ENCODE results near the gene GAS6.
"Not testable (repeated sequence)": the region's sequence is repeated elsewhere in the genome, so short reads cannot be mapped to it uniquely, and the experiment has no call there.

Gene GAS6

GRCh38 chr13:113803409-113804016, 60.4 kb downstream of the GAS6 start:
- DNase-seq, result no peak

DNA sequence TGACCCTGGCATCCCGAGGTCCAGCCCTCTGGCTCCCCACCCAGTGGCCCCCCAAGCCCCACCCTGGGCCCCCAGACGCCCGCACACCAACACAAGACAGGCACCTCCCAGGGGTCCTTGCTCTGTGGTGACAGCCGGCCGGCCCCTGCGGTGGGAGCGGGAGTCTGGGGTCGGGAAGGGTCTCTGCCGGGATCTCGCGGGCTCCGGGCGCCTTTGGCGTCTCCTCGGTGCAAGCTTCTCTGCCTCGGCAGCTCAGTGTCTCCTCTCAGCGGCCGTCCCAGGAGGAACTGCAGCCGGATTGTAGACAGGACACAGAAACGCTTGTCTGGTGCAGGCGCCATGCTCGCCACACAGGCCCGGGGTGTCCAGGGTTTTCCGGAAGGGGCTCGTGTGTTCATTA, 61.1 kb downstream of the GAS6 start:
- no peak for DNase-seq

GRCh38 chr13:113802090-113802531, 61.8 kb downstream of the GAS6 start:
- no peak for DNase-seq

GRCh38 chr13:113801289-113801961, 62.5 kb downstream of the GAS6 start:
- no peak for DNase-seq

- DNase-seq, result no peak
Observed at GRCh38 chr13:113800576-113800926, 63.3 kb downstream of the GAS6 start.

- DNase-seq, result no peak
Observed at GRCh38 chr13:113798200-113798811, 65.6 kb downstream of the GAS6 start.

- DNase-seq, result no peak
Observed at GRCh38 chr13:113796964-113797676, 66.8 kb downstream of the GAS6 start.

GRCh38 chr13:113796211-113796963, 67.5 kb downstream of the GAS6 start:
- no peak for DNase-seq

DNA sequence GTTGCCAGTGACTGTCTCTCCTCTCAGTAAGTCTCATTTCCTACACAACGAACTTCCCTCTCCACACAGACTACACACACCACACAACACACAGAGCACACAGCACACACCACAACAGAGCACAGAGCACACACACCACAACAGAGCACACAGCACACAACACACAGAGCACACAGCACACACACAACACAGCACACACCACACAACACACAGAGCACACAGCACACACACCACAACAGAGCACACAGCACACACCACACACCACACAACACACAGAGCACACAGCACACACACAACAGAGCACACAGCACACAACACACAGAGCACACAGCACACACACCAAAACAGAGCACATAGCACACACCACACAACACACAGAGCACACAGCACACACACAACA, 68.5 kb downstream of the GAS6 start:
- not testable (repeated sequence) for DNase-seq

- no peak for DNase-seq
Observed at GRCh38 chr13:113794764-113795173, 69.1 kb downstream of the GAS6 start.

GRCh38 chr13:113794086-113794485, 69.8 kb downstream of the GAS6 start:
- DNase-seq, result no peak

DNA sequence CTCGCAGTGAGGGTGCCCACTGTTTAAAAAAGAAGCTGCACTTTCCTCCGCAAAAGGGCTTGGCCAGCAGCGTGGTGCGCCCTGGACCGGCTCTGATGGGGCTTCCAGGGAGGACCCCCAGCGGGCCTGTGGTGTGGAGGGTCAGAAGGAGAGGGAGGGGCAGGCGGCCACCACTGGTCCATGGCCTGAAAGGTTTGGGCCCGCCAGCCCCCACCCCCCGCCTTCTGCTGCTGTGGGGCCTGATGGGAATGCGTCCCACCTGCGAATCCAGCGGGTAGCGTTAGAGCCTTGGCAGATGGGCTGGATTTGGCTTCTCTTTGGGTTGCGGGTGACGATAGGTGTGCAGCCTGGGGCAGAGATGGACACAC, 70.2 kb downstream of the GAS6 start:
- no peak for DNase-seq

DNA sequence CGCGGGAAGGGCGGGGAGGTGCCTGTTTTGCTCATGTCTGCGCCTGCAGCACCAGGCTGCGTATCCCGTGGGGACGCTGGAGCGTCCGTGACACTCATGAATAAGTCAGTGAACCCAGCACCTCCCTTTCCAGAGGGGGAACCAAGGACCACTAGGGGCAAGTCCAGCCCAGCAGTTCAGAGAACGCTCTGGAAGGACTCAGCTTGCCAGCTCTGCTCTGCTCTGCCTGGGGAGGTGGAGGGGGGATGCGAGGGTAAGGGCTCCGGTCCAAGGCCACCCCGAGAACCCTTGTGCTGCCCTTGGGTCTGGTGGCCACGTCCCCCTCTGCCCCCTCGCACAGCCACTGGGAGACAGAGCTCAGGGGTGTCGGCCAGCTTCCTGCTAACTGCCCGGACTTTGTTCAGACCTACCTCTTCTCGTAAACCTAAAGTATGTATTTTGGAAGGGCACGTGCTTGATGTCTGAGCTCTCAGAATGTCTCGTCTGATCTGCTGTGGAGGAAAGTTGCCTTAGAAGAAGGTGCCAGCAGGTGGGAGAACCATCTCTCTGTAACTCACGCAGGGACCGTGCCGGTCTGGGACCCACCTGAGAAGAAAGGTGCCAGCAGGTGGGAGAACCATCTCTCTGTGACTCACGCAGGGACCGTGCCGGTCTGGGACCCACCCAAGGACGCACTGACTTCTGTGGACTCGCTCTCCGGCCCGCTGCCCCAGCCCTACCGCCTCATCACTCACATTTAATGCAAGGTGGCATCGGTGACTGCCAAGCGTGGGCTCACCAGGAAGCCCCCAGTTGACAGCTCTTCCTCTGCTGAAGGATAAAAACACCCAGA, 70.8 kb downstream of the GAS6 start:
- no peak for DNase-seq

DNA sequence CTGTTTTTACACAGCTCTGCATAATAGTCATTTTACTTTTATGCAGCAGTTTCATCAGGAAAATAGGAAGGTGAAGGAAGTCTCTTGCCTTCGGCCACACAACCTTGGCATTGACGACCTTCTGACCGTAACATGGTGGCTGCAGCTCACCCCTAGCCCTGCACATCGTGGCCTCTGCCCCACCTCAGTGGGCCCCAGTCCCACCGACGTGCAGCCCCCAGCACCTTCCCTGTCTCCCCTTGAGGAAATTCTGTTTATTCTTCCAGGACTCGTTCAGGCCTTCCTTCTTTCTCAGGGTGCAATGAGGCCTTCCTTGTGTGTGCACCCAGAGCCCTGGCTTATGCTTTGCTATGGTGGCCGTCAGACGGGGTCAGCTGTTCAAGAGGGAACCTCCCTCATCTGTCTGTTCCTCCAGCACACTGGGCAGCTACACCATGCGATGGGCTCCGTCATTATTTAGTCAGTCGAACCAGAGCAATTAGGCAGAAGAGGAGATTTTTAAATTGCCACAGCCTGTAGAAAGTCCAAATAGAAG, 71.6 kb downstream of the GAS6 start:
- DNase-seq, result no peak

- DNase-seq, result no peak
Observed at GRCh38 chr13:113791761-113792160, 72.1 kb downstream of the GAS6 start.

- no peak for DNase-seq
Observed at GRCh38 chr13:113791226-113791625, 72.7 kb downstream of the GAS6 start.

DNA sequence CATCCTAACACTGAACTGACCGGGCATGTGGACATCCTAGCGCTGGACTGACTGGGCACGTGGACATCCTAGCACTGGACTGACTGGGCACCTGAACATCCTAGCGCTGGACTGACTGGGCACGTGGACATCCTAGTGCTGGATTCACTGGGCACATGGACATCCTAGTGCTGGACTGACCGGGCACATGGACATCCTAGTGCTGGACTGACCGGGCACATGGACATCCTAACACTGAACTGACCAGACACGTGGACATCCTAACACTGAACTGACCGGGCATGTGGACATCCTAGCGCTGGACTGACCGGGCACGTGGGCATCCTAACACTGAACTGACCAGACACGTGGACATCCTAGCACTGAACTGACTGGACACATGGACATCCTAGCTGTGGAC, 73.9 kb downstream of the GAS6 start:
- not testable (repeated sequence) for DNase-seq

- no peak for DNase-seq
Observed at GRCh38 chr13:113789167-113789566, 74.7 kb downstream of the GAS6 start.

- DNase-seq, result no peak
Observed at GRCh38 chr13:113788413-113789135, 75.3 kb downstream of the GAS6 start.

DNA sequence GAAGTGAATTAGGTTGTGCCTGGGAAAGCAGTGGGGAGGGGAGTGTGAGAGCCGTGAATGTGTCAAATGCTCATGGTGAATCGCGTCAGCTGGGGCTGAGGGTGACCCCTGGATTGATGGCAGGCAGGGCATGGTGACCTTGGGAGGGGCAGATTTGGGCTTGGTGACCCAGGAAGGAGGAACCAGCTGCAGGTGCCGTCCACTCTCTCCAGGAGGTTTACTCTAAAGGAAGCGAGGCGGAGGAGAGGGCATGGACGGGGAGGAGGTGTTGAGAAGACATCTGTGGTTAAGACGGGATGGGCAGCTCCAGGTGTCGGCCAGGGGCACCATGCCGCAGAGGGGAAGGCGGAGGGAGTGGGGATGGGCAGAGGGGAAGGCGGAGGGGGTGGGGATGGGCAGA, 76.2 kb downstream of the GAS6 start:
- no peak for DNase-seq

DNA sequence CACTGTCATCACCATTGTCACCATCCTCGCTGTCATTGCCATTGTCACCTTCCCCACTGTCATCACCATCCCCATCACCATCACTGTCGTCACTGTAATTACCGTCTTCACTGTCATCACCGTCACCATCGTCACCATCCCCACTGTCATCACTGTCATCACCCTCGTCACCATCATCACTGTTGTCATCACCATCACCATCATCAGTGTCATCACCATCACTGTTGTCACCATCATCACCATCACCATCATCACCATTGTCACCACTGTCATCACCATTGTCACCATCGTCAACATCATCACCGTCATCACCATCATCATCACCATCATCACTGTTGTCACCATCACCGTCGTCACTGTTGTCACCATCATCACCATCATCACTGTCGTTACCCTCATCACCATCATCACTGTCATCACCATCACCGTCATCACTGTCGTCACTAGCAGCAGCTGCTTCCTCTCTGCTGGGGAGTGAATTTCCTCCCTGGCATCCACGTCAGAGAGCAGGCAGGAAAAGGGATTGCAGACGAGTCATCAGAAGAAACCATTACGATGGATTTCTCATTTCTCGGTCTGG, 77.5 kb downstream of the GAS6 start:
- DNase-seq, result no peak

Data from CD4-positive, alpha-beta T cell treated with Interleukin-4 for 4 hours (primary cell).